Adrenal gland (tissue), 5 donors: ENCODE data around the gene ICE2.

ENCODE experiments used
- POLR2A ChIP-seq, 2 donors: fragments of 450-650 bp; IDR thresholded peaks; one replicate each; pipeline ENCODE4 v1.6.1; 2017; ENCODE audit warnings: antibody characterized with exemption in 2 of 2, mild to moderate bottlenecking in 2 of 2, moderate library complexity in 1 of 2
- TF ChIP-seq, protein P1 (sequence below), 6 experiments: fragments of 450-650 bp in 4 of 6; fragments of 200-600 bp in 2 of 6; sonication (generic) in 1 of 6; IDR thresholded peaks; 1 replicate in 5 of 6; 2 replicates in 1 of 6; pipeline versions ENCODE4 v1.5.1 to v1.8.0; 2016 to 2021; ENCODE audit warnings: antibody characterized with exemption in 6 of 6, mild to moderate bottlenecking in 2 of 6, moderate library complexity in 1 of 6
- donor health status: DM: no; HTN: no; CAD: no.

DNA sequence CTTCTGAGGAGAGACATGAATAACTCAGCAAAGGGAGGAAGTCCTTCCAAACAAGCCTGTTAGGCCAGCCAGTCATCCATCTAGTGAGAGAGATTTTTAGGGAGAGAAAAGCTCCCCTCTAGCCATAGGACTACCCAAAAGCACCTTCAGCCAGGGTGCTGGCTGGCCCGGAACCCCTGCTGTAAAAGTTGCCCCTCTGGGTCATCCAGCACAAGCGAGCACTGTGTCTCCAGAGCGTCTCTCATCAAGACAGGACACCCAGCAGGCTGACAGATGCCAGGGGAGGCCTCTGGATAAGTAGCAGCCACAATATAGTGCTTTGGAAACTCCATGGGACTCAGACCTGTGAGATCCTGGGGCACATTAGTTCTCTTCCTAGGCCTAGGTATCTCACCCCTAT is 105.6 kb downstream of the ICE2 start:
- TF ChIP-seq, protein P1, sequence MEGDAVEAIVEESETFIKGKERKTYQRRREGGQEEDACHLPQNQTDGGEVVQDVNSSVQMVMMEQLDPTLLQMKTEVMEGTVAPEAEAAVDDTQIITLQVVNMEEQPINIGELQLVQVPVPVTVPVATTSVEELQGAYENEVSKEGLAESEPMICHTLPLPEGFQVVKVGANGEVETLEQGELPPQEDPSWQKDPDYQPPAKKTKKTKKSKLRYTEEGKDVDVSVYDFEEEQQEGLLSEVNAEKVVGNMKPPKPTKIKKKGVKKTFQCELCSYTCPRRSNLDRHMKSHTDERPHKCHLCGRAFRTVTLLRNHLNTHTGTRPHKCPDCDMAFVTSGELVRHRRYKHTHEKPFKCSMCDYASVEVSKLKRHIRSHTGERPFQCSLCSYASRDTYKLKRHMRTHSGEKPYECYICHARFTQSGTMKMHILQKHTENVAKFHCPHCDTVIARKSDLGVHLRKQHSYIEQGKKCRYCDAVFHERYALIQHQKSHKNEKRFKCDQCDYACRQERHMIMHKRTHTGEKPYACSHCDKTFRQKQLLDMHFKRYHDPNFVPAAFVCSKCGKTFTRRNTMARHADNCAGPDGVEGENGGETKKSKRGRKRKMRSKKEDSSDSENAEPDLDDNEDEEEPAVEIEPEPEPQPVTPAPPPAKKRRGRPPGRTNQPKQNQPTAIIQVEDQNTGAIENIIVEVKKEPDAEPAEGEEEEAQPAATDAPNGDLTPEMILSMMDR (IDR thresholded peaks at IDR 0.05), result no peak
- no peak for TF ChIP-seq POLR2A (IDR thresholded peaks at IDR 0.05)
